Body of pancreas (tissue), 4 donors: ENCODE measurements around the gene MB21D2. TPM values are rescaled to one million over a fixed set of nuclear protein-coding genes. Genes with fewer than 3 reads are reported as not detected.

Experiments used
- ATAC-seq: fragments of 150-250 bp; one replicate; pipeline ENCODE4 v1.9.1; 2016
- DNase-seq, 4 donors: peaks; one replicate each; pipeline ENCODE4 v3.0.0-alpha.2; 2019
- H3K27ac ChIP-seq, 4 donors: fragments of 200-600 bp; sonication (generic); 1 replicate in 3 of 4; 2 replicates in 1 of 4; pipeline versions ENCODE4 v1.5.1 to v1.6.1; 2016 to 2019; ENCODE audit warnings: mild to moderate bottlenecking in 1 of 4, mixed read lengths in 1 of 4, moderate library complexity in 1 of 4
- H3K27me3 ChIP-seq, 2 donors: fragments of 200-600 bp; sonication (generic); one replicate each; pipeline ENCODE4 v1.6.0; 2016; ENCODE audit warnings: mild to moderate bottlenecking in 1 of 2
- H3K36me3 ChIP-seq, 2 donors: fragments of 200-600 bp; sonication (generic); replicated peaks in 1 of 2; 2 replicates each; pipeline ENCODE4 v1.5.1; 2016; ENCODE audit warnings: low read depth in 2 of 2; ENCODE audit not compliant: insufficient read depth in 1 of 2
- H3K4me1 ChIP-seq: fragments of 200-600 bp; sonication (generic); one replicate; pipeline ENCODE4 v1.6.0; 2016
- H3K4me3 ChIP-seq, 2 donors: fragments of 200-600 bp; sonication (generic); 1 replicate in 1 of 2; 2 replicates in 1 of 2; pipeline ENCODE4 v1.5.1; 2016 to 2019
- H3K9me3 ChIP-seq, 3 donors: fragments of 200-600 bp; sonication (generic); 1 replicate in 2 of 3; 2 replicates in 1 of 3; pipeline ENCODE4 v1.5.1; 2016
- POLR2A ChIP-seq, 3 donors: fragments of 450-650 bp; IDR thresholded peaks; one replicate each; pipeline ENCODE4 v1.6.1; 2016; ENCODE audit warnings: antibody characterized with exemption in 3 of 3, mild to moderate bottlenecking in 2 of 3
- WGBS, 2 donors: methylation state at CpG; one replicate each; pipeline ENCODE4 v1.1.5; 2017; 5-methylcytosine and 5-hydroxymethylcytosine counted together
- intact Hi-C: fragments of 100-400 bp; cut with DNase I; formaldehyde crosslinking; loops from one replicate; pipeline ENCODE4 v1.15.1; 2023
- total RNA-seq, 2 donors: library from RNA; depleted of rRNA; stranded (reverse); fragments of >200 nt; gene quantifications; one replicate each; pipeline ENCODE4 v1.1.0, GENCODE V29; 2016
- TF ChIP-seq, protein P1 (sequence below), 7 experiments: fragments of 450-650 bp in 4 of 7; fragments of 200-600 bp in 3 of 7; sonication (generic) in 3 of 7; IDR thresholded peaks; one replicate each; pipeline ENCODE4 v1.5.1; 2016 to 2019; ENCODE audit warnings: antibody characterized with exemption in 7 of 7

MB21D2 gene
- total RNA-seq, 2 donors from 2014 or later: 0.66 to 1.8 TPM

DNA sequence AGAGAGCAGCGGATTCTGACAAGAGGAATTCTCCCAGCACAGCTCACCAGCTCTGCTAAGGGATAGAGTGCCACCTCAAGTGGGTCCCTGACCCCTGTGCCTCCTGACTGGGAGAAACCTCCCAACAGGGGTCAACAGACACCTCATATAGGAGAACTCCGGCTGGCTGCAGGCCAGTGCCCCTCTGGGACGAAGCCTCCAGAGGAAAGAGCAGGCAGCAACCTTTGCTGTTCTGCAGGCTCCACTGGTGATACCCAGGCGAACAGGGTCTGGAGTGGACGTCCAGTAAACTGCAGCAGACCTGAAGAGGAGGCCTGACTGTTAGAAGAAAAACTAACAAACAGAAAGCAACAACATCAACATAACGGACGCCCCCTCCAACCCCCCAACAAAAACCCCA lies 159.0 kb downstream of the MB21D2 start:
- intact Hi-C loops: no loop called here
- H3K27ac ChIP-seq: no peak overlapping the region
- DNase-seq (no peak), ATAC-seq (no peak)
- TF ChIP-seq, protein P1, sequence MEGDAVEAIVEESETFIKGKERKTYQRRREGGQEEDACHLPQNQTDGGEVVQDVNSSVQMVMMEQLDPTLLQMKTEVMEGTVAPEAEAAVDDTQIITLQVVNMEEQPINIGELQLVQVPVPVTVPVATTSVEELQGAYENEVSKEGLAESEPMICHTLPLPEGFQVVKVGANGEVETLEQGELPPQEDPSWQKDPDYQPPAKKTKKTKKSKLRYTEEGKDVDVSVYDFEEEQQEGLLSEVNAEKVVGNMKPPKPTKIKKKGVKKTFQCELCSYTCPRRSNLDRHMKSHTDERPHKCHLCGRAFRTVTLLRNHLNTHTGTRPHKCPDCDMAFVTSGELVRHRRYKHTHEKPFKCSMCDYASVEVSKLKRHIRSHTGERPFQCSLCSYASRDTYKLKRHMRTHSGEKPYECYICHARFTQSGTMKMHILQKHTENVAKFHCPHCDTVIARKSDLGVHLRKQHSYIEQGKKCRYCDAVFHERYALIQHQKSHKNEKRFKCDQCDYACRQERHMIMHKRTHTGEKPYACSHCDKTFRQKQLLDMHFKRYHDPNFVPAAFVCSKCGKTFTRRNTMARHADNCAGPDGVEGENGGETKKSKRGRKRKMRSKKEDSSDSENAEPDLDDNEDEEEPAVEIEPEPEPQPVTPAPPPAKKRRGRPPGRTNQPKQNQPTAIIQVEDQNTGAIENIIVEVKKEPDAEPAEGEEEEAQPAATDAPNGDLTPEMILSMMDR (IDR thresholded peaks at IDR 0.05): no peak
- TF ChIP-seq POLR2A (IDR thresholded peaks at IDR 0.05): no peak
- H3K9me3 ChIP-seq: no peaks in the 10 kb centered on the region
- no peak overlapping the region for H3K4me3 ChIP-seq
- no peaks in the 10 kb centered on the region for H3K36me3 ChIP-seq
- no peaks in the 10 kb centered on the region for H3K4me1 ChIP-seq
- WGBS, 2 donors: 52 to 59% methylated on average over 7 of the region's 7 CpGs
- H3K27me3 ChIP-seq: no peaks in the 10 kb centered on the region

DNA sequence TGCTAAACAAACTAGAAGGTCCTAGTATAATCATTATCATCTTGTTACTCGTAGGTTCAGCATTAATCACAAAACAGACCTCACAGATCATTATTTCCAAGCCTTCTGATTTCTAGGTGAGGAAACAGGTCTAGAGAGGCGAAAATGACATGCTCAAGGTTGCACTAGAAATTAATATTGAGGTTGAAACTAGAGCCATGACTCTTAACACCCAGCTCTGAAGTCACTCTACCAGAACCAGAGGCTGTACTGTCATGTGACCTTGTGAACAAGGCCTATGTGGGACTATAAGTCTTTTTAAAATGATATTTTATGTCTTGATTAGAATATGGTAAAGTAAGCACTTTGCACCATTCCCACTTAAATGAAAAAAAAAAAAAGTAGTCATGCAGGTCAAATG lies 166.5 kb downstream of the MB21D2 start:
- no peak for ATAC-seq
- Histone ChIP-seq H3K27me3 (no peaks in the 10 kb centered on the region), H3K27ac (no peak overlapping the region), H3K9me3 (no peaks in the 10 kb centered on the region), H3K36me3 (no peaks in the 10 kb centered on the region), H3K4me1 (no peaks in the 10 kb centered on the region), H3K4me3 (no peak overlapping the region)
- no peak for DNase-seq
- TF ChIP-seq, protein P1 (IDR thresholded peaks at IDR 0.05): no peak
- TF ChIP-seq POLR2A (IDR thresholded peaks at IDR 0.05): no peak
- 43 to 51% methylated on average over 2 of the region's 2 CpGs for WGBS, 2 donors
- intact Hi-C loops: no loop called here

DNA sequence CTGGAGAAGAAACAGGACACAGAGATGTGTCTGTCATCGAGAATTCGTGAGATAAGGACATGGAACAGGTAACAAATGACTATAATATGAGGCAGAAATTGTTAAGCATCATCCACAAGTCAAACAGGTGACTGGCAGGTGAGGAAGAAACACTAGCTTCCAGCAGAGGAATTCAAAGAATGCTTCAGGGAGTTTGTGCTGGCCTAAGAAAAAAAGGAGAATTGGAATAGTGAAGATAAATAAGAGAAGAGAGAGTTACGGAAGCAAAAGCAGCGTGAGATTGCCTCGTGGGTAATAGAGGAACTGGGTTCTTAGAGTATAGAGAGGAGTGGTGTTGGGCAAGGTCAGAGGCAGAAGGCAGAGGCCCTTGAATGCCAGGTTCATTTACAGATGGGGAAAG lies 167.5 kb downstream of the MB21D2 start:
- no peaks in the 10 kb centered on the region for H3K9me3 ChIP-seq
- DNase-seq (no peak), ATAC-seq (no peak)
- H3K27me3 ChIP-seq: no peaks in the 10 kb centered on the region
- TF ChIP-seq, protein P1 (IDR thresholded peaks at IDR 0.05): no peak
- no peak for TF ChIP-seq POLR2A (IDR thresholded peaks at IDR 0.05)
- no peak overlapping the region for H3K4me3 ChIP-seq
- WGBS, 2 donors: 30 to 31% methylated on average over 5 of the region's 5 CpGs
- no peaks in the 10 kb centered on the region for H3K4me1 ChIP-seq
- H3K27ac ChIP-seq: no peak overlapping the region
- intact Hi-C loops: no loop called here
- no peaks in the 10 kb centered on the region for H3K36me3 ChIP-seq

DNA sequence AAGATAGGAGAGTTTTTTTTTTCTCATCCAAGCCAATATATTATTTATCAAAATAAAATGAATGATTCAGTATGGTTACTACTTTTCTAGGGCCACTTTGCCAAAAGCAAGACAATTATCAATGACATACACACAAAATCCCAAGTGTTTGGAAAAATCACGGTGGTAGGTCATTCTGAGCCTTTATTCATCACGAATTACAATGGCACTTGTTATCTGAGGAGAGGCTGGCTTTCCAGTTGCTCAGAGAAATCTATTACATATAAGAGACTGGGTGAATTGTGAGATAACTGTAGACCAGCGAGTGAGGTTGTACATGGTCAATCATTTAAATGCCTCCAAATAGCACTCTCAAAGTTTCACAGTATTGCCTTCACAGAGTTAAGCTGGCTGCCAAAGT lies 169.9 kb downstream of the MB21D2 start:
- DNase-seq: no peak
- WGBS, 2 donors: 23 to 29% methylated on average over 3 of the region's 3 CpGs
- Histone ChIP-seq H3K27me3 (no peaks in the 10 kb centered on the region), H3K4me3 (no peak overlapping the region), H3K9me3 (no peaks in the 10 kb centered on the region), H3K36me3 (no peaks in the 10 kb centered on the region), H3K4me1 (no peaks in the 10 kb centered on the region), H3K27ac (no peak overlapping the region)
- ATAC-seq: no peak
- intact Hi-C loops: no loop called here
- TF ChIP-seq POLR2A (IDR thresholded peaks at IDR 0.05): no peak
- TF ChIP-seq, protein P1 (IDR thresholded peaks at IDR 0.05): no peak

DNA sequence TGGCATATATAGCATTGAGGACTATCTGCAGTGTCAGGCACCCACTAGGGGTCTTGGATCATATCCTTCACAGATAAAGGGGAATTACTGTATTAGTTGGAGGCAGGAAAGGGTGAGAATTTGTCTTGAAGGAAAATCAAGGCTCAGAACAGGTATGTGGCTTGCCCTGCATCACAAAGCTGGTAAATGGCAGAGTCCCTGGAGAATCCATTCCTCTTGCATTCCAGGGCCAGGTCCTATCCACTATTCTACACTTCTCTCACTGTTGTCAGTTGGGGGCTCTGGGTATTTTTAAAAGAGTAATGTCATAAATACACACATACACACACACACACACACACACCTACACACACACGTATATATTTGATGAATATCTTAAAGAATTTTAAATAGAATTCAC lies 170.5 kb downstream of the MB21D2 start:
- Histone ChIP-seq H3K27ac (no peak overlapping the region), H3K4me1 (no peaks in the 10 kb centered on the region), H3K36me3 (no peaks in the 10 kb centered on the region), H3K9me3 (no peaks in the 10 kb centered on the region), H3K4me3 (no peak overlapping the region), H3K27me3 (no peaks in the 10 kb centered on the region)
- WGBS, 2 donors: 41 to 55% methylated on average over 1 of the region's 1 CpG
- intact Hi-C loops: no loop called here
- no peak for TF ChIP-seq POLR2A (IDR thresholded peaks at IDR 0.05)
- TF ChIP-seq, protein P1 (IDR thresholded peaks at IDR 0.05): no peak
- no peak for ATAC-seq
- no peak for DNase-seq
